Measurements from ENCODE around the gene MARK3.

DNA sequence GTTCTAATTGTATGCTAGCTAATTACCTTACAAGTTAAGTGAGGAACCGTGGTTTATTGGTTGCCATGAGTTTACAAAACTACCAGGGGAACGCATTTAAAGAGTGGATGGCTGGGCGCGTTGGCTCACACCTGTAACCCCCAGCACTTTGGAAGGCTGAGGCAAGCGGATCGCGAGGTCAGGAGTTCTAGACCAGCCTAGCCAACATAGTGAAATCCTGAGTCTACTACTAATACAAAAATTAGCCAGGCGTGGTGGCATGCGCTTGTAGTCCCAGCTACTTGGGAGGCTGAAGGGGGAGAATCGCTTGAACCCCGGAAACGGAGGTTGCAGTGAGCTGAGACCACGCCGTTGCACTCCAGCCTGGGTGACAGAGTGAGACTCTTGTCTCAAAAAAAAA is 49.0 kb upstream of the MARK3 start:
- TF ChIP-seq POLR2A (IDR thresholded peaks at IDR 0.05) (no peak), POLR2AphosphoS5 (IDR thresholded peaks at IDR 0.05) (no peak), EP300 (IDR thresholded peaks at IDR 0.05; ENCODE audit: low read depth) (no peak)
- TF ChIP-seq, protein P1, sequence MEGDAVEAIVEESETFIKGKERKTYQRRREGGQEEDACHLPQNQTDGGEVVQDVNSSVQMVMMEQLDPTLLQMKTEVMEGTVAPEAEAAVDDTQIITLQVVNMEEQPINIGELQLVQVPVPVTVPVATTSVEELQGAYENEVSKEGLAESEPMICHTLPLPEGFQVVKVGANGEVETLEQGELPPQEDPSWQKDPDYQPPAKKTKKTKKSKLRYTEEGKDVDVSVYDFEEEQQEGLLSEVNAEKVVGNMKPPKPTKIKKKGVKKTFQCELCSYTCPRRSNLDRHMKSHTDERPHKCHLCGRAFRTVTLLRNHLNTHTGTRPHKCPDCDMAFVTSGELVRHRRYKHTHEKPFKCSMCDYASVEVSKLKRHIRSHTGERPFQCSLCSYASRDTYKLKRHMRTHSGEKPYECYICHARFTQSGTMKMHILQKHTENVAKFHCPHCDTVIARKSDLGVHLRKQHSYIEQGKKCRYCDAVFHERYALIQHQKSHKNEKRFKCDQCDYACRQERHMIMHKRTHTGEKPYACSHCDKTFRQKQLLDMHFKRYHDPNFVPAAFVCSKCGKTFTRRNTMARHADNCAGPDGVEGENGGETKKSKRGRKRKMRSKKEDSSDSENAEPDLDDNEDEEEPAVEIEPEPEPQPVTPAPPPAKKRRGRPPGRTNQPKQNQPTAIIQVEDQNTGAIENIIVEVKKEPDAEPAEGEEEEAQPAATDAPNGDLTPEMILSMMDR (IDR thresholded peaks at IDR 0.05): no peak
